ENCODE measurements around the gene TINAG.

The TINAG gene

DNA sequence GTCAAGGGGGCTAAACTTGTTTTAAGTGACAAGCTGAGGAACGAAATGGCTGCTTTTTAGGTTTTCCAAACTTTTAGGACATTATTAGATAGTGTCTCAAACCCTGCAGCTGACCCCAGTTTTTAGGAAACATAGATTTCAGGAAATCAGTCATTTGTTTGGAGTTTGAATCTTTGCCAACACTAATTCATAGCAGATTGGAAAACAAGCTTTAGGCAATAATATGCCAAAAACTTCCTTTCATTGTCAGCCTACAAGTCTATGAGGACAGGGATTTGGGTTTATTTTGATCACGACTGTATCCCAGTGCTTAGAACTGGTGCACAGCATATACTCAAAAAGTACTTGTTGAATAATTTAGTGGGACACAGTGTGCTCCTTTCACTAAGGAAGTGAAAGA lies 123.2 kb downstream of the TINAG start:
- no peak for DNase-seq
